Adrenal gland (tissue), 12 donors: ENCODE measurements around the gene EFCAB8. TPM values are rescaled to one million over a fixed set of nuclear protein-coding genes. Genes with fewer than 3 reads are reported as not detected.
A peak's percentile ranks its signal among the peaks of the same experiment; 100 is the strongest.
"Not testable (repeated sequence)": the region's sequence is repeated elsewhere in the genome, so short reads cannot be mapped to it uniquely, and the experiment has no call there.

Experiments
- DNase-seq, 7 donors: peaks; one replicate each; pipeline ENCODE4 v3.0.0-alpha.2; 2019 to 2020
- H3K27ac ChIP-seq, 5 donors: fragments of 200-600 bp; sonication (generic) in 4 of 5; 1 replicate in 3 of 5; 2 replicates in 2 of 5; pipeline versions ENCODE4 v1.5.1 to v1.8.0; 2016 to 2020; ENCODE audit warnings: mild to moderate bottlenecking in 1 of 5
- H3K27me3 ChIP-seq: fragments of 200-600 bp; 2 replicates; pipeline ENCODE4 v1.8.0; 2021
- H3K36me3 ChIP-seq, 2 donors: fragments of 200-600 bp; replicated peaks in 1 of 2; 1 replicate in 1 of 2; 2 replicates in 1 of 2; pipeline versions ENCODE4 v1.5.1 to v1.8.0; 2018 to 2022
- H3K4me1 ChIP-seq, 2 donors: fragments of 200-600 bp; replicated peaks in 1 of 2; 1 replicate in 1 of 2; 2 replicates in 1 of 2; pipeline versions ENCODE4 v1.5.1 to v1.8.0; 2018 to 2021
- H3K4me3 ChIP-seq, 4 donors: fragments of 200-600 bp; sonication (generic) in 3 of 4; one replicate each; pipeline ENCODE4 v1.5.1; 2016 to 2018
- H3K9me3 ChIP-seq, 3 donors: fragments of 200-600 bp; sonication (generic) in 1 of 3; replicated peaks in 1 of 3; 1 replicate in 2 of 3; 2 replicates in 1 of 3; pipeline versions ENCODE4 v1.5.1 to v1.8.0; 2016 to 2021
- CTCF ChIP-seq, 6 experiments: fragments of 450-650 bp in 4 of 6; fragments of 200-600 bp in 2 of 6; sonication (generic) in 1 of 6; IDR thresholded peaks; 1 replicate in 5 of 6; 2 replicates in 1 of 6; pipeline versions ENCODE4 v1.5.1 to v1.8.0; 2016 to 2021; ENCODE audit warnings: antibody characterized with exemption in 6 of 6, mild to moderate bottlenecking in 2 of 6, moderate library complexity in 1 of 6
- POLR2A ChIP-seq, 2 donors: fragments of 450-650 bp; IDR thresholded peaks; one replicate each; pipeline ENCODE4 v1.6.1; 2017; ENCODE audit warnings: antibody characterized with exemption in 2 of 2, mild to moderate bottlenecking in 2 of 2, moderate library complexity in 1 of 2
- WGBS, 4 donors: extraction: QIAGEN DNeasy Blood & Tissue Kit in 2 of 4; methylation state at CpG; one replicate each; pipeline versions ENCODE4 v1.1.5 to v1.1.7; 2013 to 2017; 5-methylcytosine and 5-hydroxymethylcytosine counted together
- intact Hi-C, 2 donors: fragments of 100-400 bp; cut with DNase I; formaldehyde crosslinking; loops; one replicate each; pipeline versions ENCODE4 v1.14.1 to v1.15.0; 2022 to 2023
- polyA plus RNA-seq, 3 donors: library from polyadenylated mRNA; stranded (reverse); fragments of 200-250 nt in 2 of 3; fragments of 350-450 nt in 1 of 3; fragmentation: Illumina TruSeq in 1 of 3; extraction: RNeasy Lipid Tissue Mini Kit (QIAGEN cat#74804) in 1 of 3; gene quantifications; one replicate each; pipeline ENCODE4 v1.2.3, GENCODE V29; 2013 to 2014
- total RNA-seq, 9 donors: library from RNA; depleted of rRNA in 4 of 9; stranded (reverse); fragments of >200 nt in 4 of 9; fragments of 120-200 nt in 1 of 9; fragmentation: NEBNext Ultra II Directional in 1 of 9; extraction: Animal tissue kit (Norgen Biotek cat#: 25700) in 1 of 9; gene quantifications; one replicate each; pipeline versions ENCODE4 v1.1.0 to v1.2.4, GENCODE V29; 2013 to 2023
- donor health status: healthy with polysubstance abuse.
- donor health status: Bipolar disorder and iron deficiency.
- donor health status: DM: yes; HTN: yes; CAD: no.
- donor health status: DM: no; HTN: no; CAD: no.
- donor health status: DM: no; HTN: no; CAD: no.
- donor health status: DM: yes; HTN: yes; CAD: no.

EFCAB8 gene
- total and polyA plus RNA-seq, 12 donors: 0.03 to 0.40 (median 0.06) TPM; not detected in 8

DNA sequence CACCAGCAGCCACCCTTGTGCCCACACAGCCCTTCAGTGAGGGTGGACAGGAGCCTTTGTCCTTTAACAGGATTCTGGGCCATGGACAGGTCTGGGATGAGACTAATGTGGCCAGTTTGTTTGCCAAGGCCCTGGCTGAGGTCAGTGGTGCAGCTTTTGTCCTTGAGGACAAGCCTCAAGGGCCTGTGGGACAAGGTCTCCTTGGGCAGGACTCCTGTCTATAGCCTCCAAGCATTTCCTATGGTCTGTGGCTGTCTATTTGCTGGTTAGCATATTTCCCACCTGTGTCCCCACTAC, 101.4 kb downstream of the EFCAB8 start:
- H3K4me1 ChIP-seq: no peaks in the 10 kb centered on the region
- H3K4me3 ChIP-seq: no peak overlapping the region
- no peak for DNase-seq
- H3K27ac ChIP-seq: no peak overlapping the region
- no peaks in the 10 kb centered on the region for H3K9me3 ChIP-seq
- H3K27me3 ChIP-seq: no peaks in the 10 kb centered on the region
- TF ChIP-seq CTCF (IDR thresholded peaks at IDR 0.05): no peak
- TF ChIP-seq POLR2A (IDR thresholded peaks at IDR 0.05): no peak
- intact Hi-C loops: no loop called here
- no peaks in the 10 kb centered on the region for H3K36me3 ChIP-seq

- no peak for TF ChIP-seq CTCF (IDR thresholded peaks at IDR 0.05)
- TF ChIP-seq POLR2A (IDR thresholded peaks at IDR 0.05): no peak
- Histone ChIP-seq H3K36me3 (no peaks in the 10 kb centered on the region), H3K27ac (no peak overlapping the region), H3K27me3 (no peaks in the 10 kb centered on the region), H3K4me1 (no peaks in the 10 kb centered on the region), H3K9me3 (no peaks in the 10 kb centered on the region), H3K4me3 (no peak overlapping the region)
- 81 to 88% (median 84%) methylated on average over 20 to 28 of the region's 28 CpGs for WGBS, 4 donors
- intact Hi-C loops: no loop called here
- DNase-seq: no peak
These were observed 102.4 kb downstream of the EFCAB8 start for GRCh38 chr20:32960849-32961731.

- intact Hi-C loops: no loop called here
- H3K4me3 ChIP-seq: no peak overlapping the region
- peak in 1 of 7 donors; percentile 3 for DNase-seq
- H3K4me1 ChIP-seq: no peaks in the 10 kb centered on the region
- no peaks in the 10 kb centered on the region for H3K9me3 ChIP-seq
- 78 to 84% (median 83%) methylated on average over 5 of the region's 5 CpGs for WGBS, 4 donors
- TF ChIP-seq POLR2A (IDR thresholded peaks at IDR 0.05): no peak
- no peak for TF ChIP-seq CTCF (IDR thresholded peaks at IDR 0.05)
- no peaks in the 10 kb centered on the region for H3K27me3 ChIP-seq
- no peak overlapping the region for H3K27ac ChIP-seq
- no peaks in the 10 kb centered on the region for H3K36me3 ChIP-seq
These were observed 103.3 kb downstream of the EFCAB8 start for GRCh38 chr20:32962053-32962452.

- DNase-seq: peak in 1 of 7 donors; percentile 18
These were observed 103.9 kb downstream of the EFCAB8 start for GRCh38 chr20:32962646-32963045.

GRCh38 chr20:32963176-32963575, 104.5 kb downstream of the EFCAB8 start:
- intact Hi-C loops: no loop called here
- H3K4me3 ChIP-seq: no peak overlapping the region
- H3K27me3 ChIP-seq: no peaks in the 10 kb centered on the region
- no peaks in the 10 kb centered on the region for H3K4me1 ChIP-seq
- TF ChIP-seq CTCF (IDR thresholded peaks at IDR 0.05) (no peak), POLR2A (IDR thresholded peaks at IDR 0.05) (no peak)
- no peaks in the 10 kb centered on the region for H3K9me3 ChIP-seq
- DNase-seq: peak in 1 of 7 donors; percentile 17
- H3K27ac ChIP-seq: no peak overlapping the region
- no peaks in the 10 kb centered on the region for H3K36me3 ChIP-seq
- 70 to 88% (median 76%) methylated on average over 5 of the region's 5 CpGs for WGBS, 4 donors

More at GRCh38 chr20:32962646-32963045, 103.9 kb downstream of the EFCAB8 start:
- H3K27me3 ChIP-seq, H3K4me3 ChIP-seq, H3K36me3 ChIP-seq, H3K27ac ChIP-seq, intact Hi-C loops, H3K9me3 ChIP-seq, H3K4me1 ChIP-seq: not testable (repeated sequence)
- WGBS, 4 donors: 77 to 90% (median 82%) methylated on average over 11 of the region's 11 CpGs
